MCF 10A (cell line): Measurements from ENCODE around the gene TNIK. TPM values are rescaled to one million over a fixed set of nuclear protein-coding genes. Genes with fewer than 3 reads are reported as not detected.

Experiments
- BruUV-seq: library from RNA; stranded (reverse); fragments of 400-500 nt; replicated peaks from 2 replicates; lab custom pipeline; 2021; lab: Mats Ljungman, UMichigan
- CTCF ChIA-PET: fragments of 300-600 bp; sonication (Branson Sonifier 250); formaldehyde crosslinking; extraction: SDS; loops from one replicate; lab custom pipeline; 2021; ENCODE audit warnings: antibody characterized with exemption, inconsistent platforms; lab: Yijun Ruan, JAX
- POLR2A ChIA-PET: fragments of 300-600, 350-650 bp; sonication (Branson Sonifier 250); formaldehyde crosslinking; extraction: SDS; loops from one replicate; lab custom pipeline; 2020; ENCODE audit warnings: antibody characterized with exemption, inconsistent platforms; lab: Yijun Ruan, JAX
- DNase-seq: peaks from one replicate; pipeline ENCODE4 v3.0.0-alpha.2; 2018; ENCODE audit not compliant: unreplicated experiment
- H3K27ac Mint-ChIP-seq: one replicate; pipeline ENCODE4 v1.8.0; 2022; ENCODE audit warnings: mild to moderate bottlenecking, low read depth, mixed read lengths; ENCODE audit not compliant: unreplicated experiment
- H3K27me3 Mint-ChIP-seq: one replicate; pipeline ENCODE4 v1.8.0; 2022; ENCODE audit warnings: mixed read lengths; ENCODE audit not compliant: insufficient read depth, unreplicated experiment
- H3K36me3 Mint-ChIP-seq: one replicate; pipeline ENCODE4 v1.8.0; 2022; ENCODE audit warnings: mild to moderate bottlenecking, moderate library complexity, mixed read lengths; ENCODE audit not compliant: insufficient read depth, unreplicated experiment
- H3K4me1 Mint-ChIP-seq: one replicate; pipeline ENCODE4 v1.8.0; 2022; ENCODE audit warnings: mixed read lengths; ENCODE audit not compliant: insufficient read depth, unreplicated experiment
- H3K4me3 Mint-ChIP-seq: one replicate; pipeline ENCODE4 v1.8.0; 2022; ENCODE audit warnings: mild to moderate bottlenecking, moderate library complexity, mixed read lengths; ENCODE audit not compliant: unreplicated experiment
- H3K9me3 Mint-ChIP-seq: one replicate; pipeline ENCODE4 v1.8.0; 2022; ENCODE audit warnings: mixed read lengths; ENCODE audit not compliant: unreplicated experiment
- intact Hi-C: fragments of 100-400 bp; cut with micrococcal nuclease; formaldehyde crosslinking; loops from 2 replicates; pipeline ENCODE4 v1.14.1; 2022
- total RNA-seq: library from RNA; stranded (reverse); gene quantifications from 2 replicates; pipeline ENCODE4 v1.2.3, GENCODE V29; 2022
- TF ChIP-seq, protein P1 (sequence below): fragments of 200-600 bp; IDR thresholded peaks from one replicate; pipeline ENCODE4 v1.8.0; 2022; ENCODE audit warnings: antibody characterized with exemption, mild to moderate bottlenecking; ENCODE audit not compliant: unreplicated experiment

The TNIK gene
- total RNA-seq, 1 experiment from 2014 or later: 3.4 TPM

GRCh38 chr3:171059978-171060377, 400.2 kb downstream of the TNIK start:
- Mint-ChIP-seq H3K9me3 (no peaks in the 10 kb centered on the region), H3K4me3 (no peak overlapping the region), H3K36me3 (no peaks in the 10 kb centered on the region), H3K27me3 (no peaks in the 10 kb centered on the region), H3K27ac (no peak overlapping the region), H3K4me1 (no peaks in the 10 kb centered on the region)
- intact Hi-C loops: loop anchor here (10.0 kb wide), 1 partner anchor 715 kb away; no protein-coding TSS in a partner anchor
- ChIA-PET POLR2A (no interaction called here), CTCF (interaction anchor here (0.7 kb wide), 1 partner anchor 130 kb away, joined by 3 read pairs; no protein-coding TSS in a partner anchor)
- no peak for DNase-seq
- TF ChIP-seq, protein P1, sequence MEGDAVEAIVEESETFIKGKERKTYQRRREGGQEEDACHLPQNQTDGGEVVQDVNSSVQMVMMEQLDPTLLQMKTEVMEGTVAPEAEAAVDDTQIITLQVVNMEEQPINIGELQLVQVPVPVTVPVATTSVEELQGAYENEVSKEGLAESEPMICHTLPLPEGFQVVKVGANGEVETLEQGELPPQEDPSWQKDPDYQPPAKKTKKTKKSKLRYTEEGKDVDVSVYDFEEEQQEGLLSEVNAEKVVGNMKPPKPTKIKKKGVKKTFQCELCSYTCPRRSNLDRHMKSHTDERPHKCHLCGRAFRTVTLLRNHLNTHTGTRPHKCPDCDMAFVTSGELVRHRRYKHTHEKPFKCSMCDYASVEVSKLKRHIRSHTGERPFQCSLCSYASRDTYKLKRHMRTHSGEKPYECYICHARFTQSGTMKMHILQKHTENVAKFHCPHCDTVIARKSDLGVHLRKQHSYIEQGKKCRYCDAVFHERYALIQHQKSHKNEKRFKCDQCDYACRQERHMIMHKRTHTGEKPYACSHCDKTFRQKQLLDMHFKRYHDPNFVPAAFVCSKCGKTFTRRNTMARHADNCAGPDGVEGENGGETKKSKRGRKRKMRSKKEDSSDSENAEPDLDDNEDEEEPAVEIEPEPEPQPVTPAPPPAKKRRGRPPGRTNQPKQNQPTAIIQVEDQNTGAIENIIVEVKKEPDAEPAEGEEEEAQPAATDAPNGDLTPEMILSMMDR: no peak
- BruUV-seq: no TSS peak

DNA sequence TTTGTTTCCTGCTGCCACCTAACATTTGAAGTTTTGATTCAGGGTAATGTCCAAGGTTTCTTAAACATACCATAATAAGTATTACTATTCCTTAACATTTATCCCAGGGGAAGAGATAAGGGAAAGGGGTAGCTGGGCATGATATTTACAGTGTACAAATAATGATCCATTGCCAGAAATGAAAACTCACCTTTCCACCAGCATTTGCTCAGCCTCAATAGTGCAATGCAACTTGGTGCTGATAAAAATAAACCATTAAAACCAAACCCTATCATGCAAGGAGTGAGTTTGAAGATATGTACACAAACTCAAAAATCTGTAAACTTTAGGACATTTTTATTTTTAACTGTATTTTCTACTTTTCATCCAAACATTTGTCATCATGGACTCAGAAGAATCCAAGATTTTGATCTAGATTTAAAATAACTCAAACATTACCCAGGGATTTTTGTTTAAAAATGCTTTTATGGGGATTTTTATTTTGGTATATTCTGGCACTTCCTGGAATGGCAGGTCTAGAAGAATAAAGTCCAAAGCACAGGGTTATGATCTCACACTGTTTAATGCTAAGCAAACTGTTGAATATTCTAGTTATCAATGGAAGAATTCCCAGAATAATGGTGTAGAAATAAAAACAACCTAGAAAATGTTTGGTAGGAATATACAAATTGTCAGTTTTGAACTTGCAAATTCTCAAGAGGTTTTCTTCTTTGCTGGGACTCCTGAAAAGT, 401.2 kb downstream of the TNIK start:
- Mint-ChIP-seq H3K36me3 (no peaks in the 10 kb centered on the region), H3K9me3 (no peaks in the 10 kb centered on the region), H3K4me1 (no peaks in the 10 kb centered on the region), H3K27me3 (no peaks in the 10 kb centered on the region), H3K27ac (no peak overlapping the region), H3K4me3 (no peak overlapping the region)
- POLR2A ChIA-PET: no interaction called here
- TF ChIP-seq, protein P1: no peak
- no peak for DNase-seq
- intact Hi-C loops: loop anchor here (10.0 kb wide), 1 partner anchor 716 kb away; no protein-coding TSS in a partner anchor
- CTCF ChIA-PET: no interaction called here
- no TSS peak for BruUV-seq

DNA sequence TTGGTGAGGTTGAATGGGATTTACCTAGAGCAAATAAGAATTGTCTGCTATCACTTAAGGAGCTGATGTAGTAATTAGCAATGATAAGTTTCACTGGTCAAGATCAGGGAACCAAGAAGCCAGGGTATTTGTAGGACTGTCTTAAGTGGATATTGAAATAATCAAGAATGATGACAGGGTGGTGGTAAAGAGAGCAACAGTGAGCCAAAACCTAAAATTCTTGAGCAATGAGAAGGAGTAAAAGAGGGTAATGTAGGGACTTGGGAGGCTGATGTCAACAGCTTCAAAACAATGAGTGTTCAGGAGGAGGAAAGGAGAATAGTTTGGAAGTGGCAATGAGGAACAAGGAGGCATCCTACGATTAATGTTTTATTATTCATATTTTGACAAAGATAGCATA, 402.1 kb downstream of the TNIK start:
- POLR2A ChIA-PET: no interaction called here
- no TSS peak for BruUV-seq
- Mint-ChIP-seq H3K4me3 (no peak overlapping the region), H3K27me3 (no peaks in the 10 kb centered on the region), H3K9me3 (no peaks in the 10 kb centered on the region), H3K27ac (no peak overlapping the region), H3K4me1 (no peaks in the 10 kb centered on the region), H3K36me3 (no peaks in the 10 kb centered on the region)
- CTCF ChIA-PET: interaction anchor here (0.6 kb wide), 1 partner anchor 107 kb away, joined by 3 read pairs; no protein-coding TSS in a partner anchor
- TF ChIP-seq, protein P1: no peak
- peak; percentile 3 for DNase-seq
- intact Hi-C loops: loop anchor here (10.0 kb wide), 1 partner anchor 717 kb away; no protein-coding TSS in a partner anchor

- Mint-ChIP-seq H3K27me3 (no peaks in the 10 kb centered on the region), H3K27ac (no peak overlapping the region), H3K9me3 (no peaks in the 10 kb centered on the region), H3K4me3 (no peak overlapping the region), H3K36me3 (no peaks in the 10 kb centered on the region), H3K4me1 (no peaks in the 10 kb centered on the region)
- intact Hi-C loops: loop anchor here (10.0 kb wide), 1 partner anchor 718 kb away; no protein-coding TSS in a partner anchor
- DNase-seq: no peak
- no TSS peak for BruUV-seq
- TF ChIP-seq, protein P1: no peak
- POLR2A ChIA-PET: no interaction called here
- CTCF ChIA-PET: interaction anchor here (0.5 kb wide), 1 partner anchor 141 kb away, joined by 4 read pairs; no protein-coding TSS in a partner anchor
Measured at GRCh38 chr3:171057072-171057471, 403.1 kb downstream of the TNIK start.
